BE2C (cell line): ENCODE results near the gene SUPT3H.

Experiments used
- DNase-seq: peaks from one replicate; pipeline ENCODE4 v3.0.0-alpha.2; 2020
- H3K27me3 ChIP-seq: fragments of 250-450 bp; sonication (Bioruptor Pico); 2 replicates; pipeline ENCODE4 v1.5.1; 2020; ENCODE audit warnings: mild to moderate bottlenecking
- H3K36me3 ChIP-seq: fragments of 250-450 bp; sonication (Bioruptor Pico); 2 replicates; pipeline ENCODE4 v1.5.1; 2020; ENCODE audit warnings: mild to moderate bottlenecking
- H3K4me1 ChIP-seq: fragments of 250-450 bp; sonication (Bioruptor Pico); 2 replicates; pipeline ENCODE4 v1.5.1; 2020
- H3K4me3 ChIP-seq: 2 replicates; pipeline ENCODE4 v1.5.1; 2011; ENCODE audit warnings: low read depth, low read length
- H3K9me3 ChIP-seq: fragments of 250-450 bp; sonication (Bioruptor Pico); 2 replicates; pipeline ENCODE4 v1.5.1; 2020
- CTCF ChIP-seq: IDR thresholded peaks from 2 replicates; pipeline ENCODE4 v1.5.1; 2012; ENCODE audit warnings: mild to moderate bottlenecking, low read depth, low read length

Gene SUPT3H

GRCh38 chr6:45078432-45078831 lies 299.3 kb downstream of the SUPT3H start:
- no peak for TF ChIP-seq CTCF
- Histone ChIP-seq H3K36me3 (no peaks in the 10 kb centered on the region), H3K27me3 (no peaks in the 10 kb centered on the region), H3K4me3 (no peak overlapping the region), H3K9me3 (no peaks in the 10 kb centered on the region), H3K4me1 (no peaks in the 10 kb centered on the region)
- DNase-seq, result no peak

GRCh38 chr6:45076217-45076930 lies 301.4 kb downstream of the SUPT3H start:
- Histone ChIP-seq H3K4me3 (no peak overlapping the region), H3K9me3 (no peaks in the 10 kb centered on the region), H3K36me3 (no peaks in the 10 kb centered on the region), H3K4me1 (no peaks in the 10 kb centered on the region), H3K27me3 (no peaks in the 10 kb centered on the region)
- DNase-seq, result no peak
- TF ChIP-seq CTCF, result no peak

- Histone ChIP-seq H3K9me3 (no peaks in the 10 kb centered on the region), H3K36me3 (no peaks in the 10 kb centered on the region), H3K27me3 (no peaks in the 10 kb centered on the region), H3K4me1 (no peaks in the 10 kb centered on the region), H3K4me3 (no peak overlapping the region)
- DNase-seq, result no peak
- TF ChIP-seq CTCF, result no peak
Measured at GRCh38 chr6:45075246-45075645, 302.5 kb downstream of the SUPT3H start.

GRCh38 chr6:45074439-45074838 lies 303.3 kb downstream of the SUPT3H start:
- Histone ChIP-seq H3K36me3 (no peaks in the 10 kb centered on the region), H3K4me3 (no peak overlapping the region), H3K4me1 (no peaks in the 10 kb centered on the region), H3K27me3 (no peaks in the 10 kb centered on the region), H3K9me3 (no peaks in the 10 kb centered on the region)
- TF ChIP-seq CTCF, result no peak
- no peak for DNase-seq

- H3K27me3 ChIP-seq, result no peaks in the 10 kb centered on the region
- H3K36me3 ChIP-seq, result no peaks in the 10 kb centered on the region
- H3K4me3 ChIP-seq, result no peak overlapping the region
- no peak for TF ChIP-seq CTCF
- H3K9me3 ChIP-seq, result no peaks in the 10 kb centered on the region
- DNase-seq, result no peak
- H3K4me1 ChIP-seq, result no peaks in the 10 kb centered on the region
Measured at GRCh38 chr6:45073771-45074170, 304.0 kb downstream of the SUPT3H start.

GRCh38 chr6:45072673-45073072 lies 305.1 kb downstream of the SUPT3H start:
- H3K9me3 ChIP-seq, result no peaks in the 10 kb centered on the region
- no peak for TF ChIP-seq CTCF
- no peak for DNase-seq
- no peaks in the 10 kb centered on the region for H3K27me3 ChIP-seq
- H3K4me3 ChIP-seq, result no peak overlapping the region
- no peaks in the 10 kb centered on the region for H3K36me3 ChIP-seq
- H3K4me1 ChIP-seq, result no peaks in the 10 kb centered on the region
